IPS-18a (cell line): Measurements from ENCODE around the gene UBAC2.

Experiments used
- H3K27ac ChIP-seq: one replicate; pipeline ENCODE4 v1.5.1; 2013; ENCODE audit warnings: low read length
- H3K27me3 ChIP-seq: one replicate; pipeline ENCODE4 v1.6.1; 2013; ENCODE audit warnings: mild to moderate bottlenecking, low read length; ENCODE audit not compliant: control insufficient read depth, insufficient read depth
- H3K36me3 ChIP-seq: one replicate; pipeline ENCODE4 v1.6.1; 2013; ENCODE audit warnings: low read depth, low read length; ENCODE audit not compliant: control insufficient read depth
- H3K4me1 ChIP-seq: one replicate; pipeline ENCODE4 v1.6.1; 2013; ENCODE audit warnings: low read depth, low read length; ENCODE audit not compliant: control insufficient read depth
- H3K4me3 ChIP-seq: one replicate; pipeline ENCODE4 v1.5.1; 2013; ENCODE audit warnings: low read length
- H3K9ac ChIP-seq: one replicate; pipeline ENCODE4 v1.6.1; 2013; ENCODE audit warnings: mild to moderate bottlenecking, low read length, moderate library complexity
- H3K9me3 ChIP-seq: one replicate; pipeline ENCODE4 v1.6.1; 2013; ENCODE audit warnings: low read depth, low read length; ENCODE audit not compliant: control insufficient read depth

Gene UBAC2

DNA sequence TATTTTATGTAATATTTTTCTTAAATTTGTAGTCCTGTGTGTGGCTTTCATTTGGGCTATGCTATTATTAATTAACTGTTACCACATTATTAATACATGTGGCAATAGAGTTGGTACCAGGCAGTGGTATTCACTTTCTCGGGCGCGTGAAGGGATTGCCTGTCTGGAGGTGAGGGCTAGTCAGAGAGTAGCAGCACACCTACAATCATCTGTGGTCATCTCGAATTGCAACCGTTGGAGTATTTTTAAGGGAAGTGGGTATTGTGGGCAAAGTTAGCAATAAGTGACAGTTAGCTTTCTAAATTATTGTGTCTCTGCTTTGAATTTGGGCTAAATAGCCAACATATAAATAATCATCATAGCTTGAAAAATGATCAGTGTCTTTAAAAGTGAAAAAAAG, 77.5 kb downstream of the UBAC2 start:
- Histone ChIP-seq H3K4me1 (peaks cover 7% of the 10 kb centered on the region), H3K27ac (no peak overlapping the region), H3K9me3 (no peaks in the 10 kb centered on the region), H3K27me3 (no peaks in the 10 kb centered on the region), H3K4me3 (no peak overlapping the region), H3K36me3 (no peaks in the 10 kb centered on the region), H3K9ac (no peak overlapping the region)

- Histone ChIP-seq H3K27ac (no peak overlapping the region), H3K9me3 (no peaks in the 10 kb centered on the region), H3K4me1 (peaks cover 7% of the 10 kb centered on the region), H3K4me3 (no peak overlapping the region), H3K27me3 (no peaks in the 10 kb centered on the region), H3K36me3 (no peaks in the 10 kb centered on the region), H3K9ac (no peak overlapping the region)
Measured at GRCh38 chr13:99278843-99279242, 78.2 kb downstream of the UBAC2 start.

DNA sequence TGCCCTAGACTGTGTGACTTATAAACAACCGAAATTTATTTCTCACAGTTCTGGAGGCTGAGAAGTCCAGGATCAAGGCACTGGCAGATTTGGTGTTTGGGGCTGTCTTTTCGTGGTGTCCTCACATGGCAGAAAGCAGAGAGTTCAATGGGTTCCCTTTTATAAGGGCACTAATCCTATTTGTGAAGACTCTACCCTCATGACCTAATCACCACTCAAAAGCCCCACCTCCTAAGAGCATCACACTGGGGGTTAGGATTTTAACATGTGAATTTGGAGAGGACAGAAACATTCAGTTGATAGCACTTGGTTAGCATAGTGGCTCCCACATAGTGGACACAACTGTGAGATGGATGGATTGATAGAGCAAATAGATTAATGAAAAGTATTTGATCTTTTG, 79.0 kb downstream of the UBAC2 start:
- Histone ChIP-seq H3K4me1 (peaks cover 7% of the 10 kb centered on the region), H3K9me3 (no peaks in the 10 kb centered on the region), H3K27ac (no peak overlapping the region), H3K36me3 (no peaks in the 10 kb centered on the region), H3K9ac (no peak overlapping the region), H3K4me3 (no peak overlapping the region), H3K27me3 (no peaks in the 10 kb centered on the region)

DNA sequence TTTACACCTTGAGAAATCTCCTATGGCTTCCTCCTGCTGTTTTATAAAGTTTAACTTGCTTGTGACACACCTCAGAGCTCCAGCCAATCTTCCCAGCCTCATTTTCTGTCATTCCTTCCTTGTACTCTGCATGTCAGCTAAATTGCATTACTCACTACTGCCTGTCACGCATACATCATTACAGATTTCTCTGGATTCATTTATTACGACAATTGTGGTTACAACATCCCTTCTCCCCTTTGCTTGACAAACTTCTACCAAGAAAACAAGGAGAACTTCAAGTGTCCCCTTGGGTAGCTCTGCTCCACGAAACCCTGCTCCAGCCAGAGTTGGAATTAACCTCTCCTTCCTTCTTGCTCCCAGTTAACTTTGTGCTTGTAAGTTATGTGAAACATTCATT, 79.5 kb downstream of the UBAC2 start:
- Histone ChIP-seq H3K36me3 (no peaks in the 10 kb centered on the region), H3K4me3 (no peak overlapping the region), H3K27me3 (no peaks in the 10 kb centered on the region), H3K9me3 (no peaks in the 10 kb centered on the region), H3K27ac (no peak overlapping the region), H3K9ac (no peak overlapping the region), H3K4me1 (peaks cover 7% of the 10 kb centered on the region)

- Histone ChIP-seq H3K27me3 (no peaks in the 10 kb centered on the region), H3K9me3 (no peaks in the 10 kb centered on the region), H3K9ac (no peak overlapping the region), H3K27ac (no peak overlapping the region), H3K4me3 (no peak overlapping the region), H3K36me3 (no peaks in the 10 kb centered on the region), H3K4me1 (peaks cover under 1% of the 10 kb centered on the region)
Measured at GRCh38 chr13:99281811-99282263, 81.2 kb downstream of the UBAC2 start.

DNA sequence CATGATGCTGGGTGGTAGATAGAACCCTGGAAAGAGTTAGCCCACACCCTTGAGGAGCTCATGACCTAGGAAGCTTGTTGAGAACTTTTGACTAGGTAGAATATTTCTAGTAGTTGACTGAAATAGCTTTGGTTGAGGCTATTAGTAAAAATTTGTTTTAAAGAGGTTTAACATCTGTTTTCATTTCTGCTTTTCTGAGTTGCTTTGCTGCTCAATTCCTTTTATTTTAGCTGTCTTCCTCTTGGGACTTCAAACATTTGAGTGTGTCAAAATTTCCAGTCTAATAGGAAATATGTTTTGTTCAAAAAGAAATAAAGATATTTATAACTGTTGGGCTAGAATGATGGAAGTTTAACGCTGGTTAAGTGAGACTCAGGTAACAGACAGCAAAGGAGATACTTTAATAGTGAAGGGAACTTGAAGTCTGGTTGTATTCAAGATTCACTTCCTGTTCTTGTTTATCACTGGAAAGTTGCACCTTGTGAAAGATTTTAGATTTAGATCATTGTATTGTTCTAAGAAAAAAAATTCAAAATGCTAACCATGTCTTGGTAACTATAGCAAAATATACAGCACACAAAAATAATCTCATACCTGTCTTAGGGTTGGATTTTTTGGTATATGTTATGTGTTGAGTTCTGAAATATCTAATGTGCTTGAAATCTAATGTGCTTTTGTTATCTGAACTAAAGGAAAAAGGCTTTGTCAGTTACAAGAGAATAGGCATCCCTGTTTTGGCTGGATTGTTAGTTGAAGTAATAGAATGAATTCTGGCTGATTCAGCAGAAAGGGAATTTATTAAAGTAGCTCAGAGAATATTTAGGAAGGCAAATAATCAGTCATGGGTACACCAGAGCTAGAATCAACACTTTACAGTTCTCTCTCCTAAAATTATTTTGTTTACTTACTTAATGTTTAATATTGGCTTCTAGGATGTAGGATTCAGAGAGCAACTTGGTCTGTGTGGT, 81.9 kb downstream of the UBAC2 start:
- H3K9ac ChIP-seq, result no peak overlapping the region
- H3K4me3 ChIP-seq, result no peak overlapping the region
- no peak overlapping the region for H3K27ac ChIP-seq
- H3K27me3 ChIP-seq, result no peaks in the 10 kb centered on the region
- no peaks in the 10 kb centered on the region for H3K9me3 ChIP-seq
- H3K36me3 ChIP-seq, result no peaks in the 10 kb centered on the region
- no peaks in the 10 kb centered on the region for H3K4me1 ChIP-seq

DNA sequence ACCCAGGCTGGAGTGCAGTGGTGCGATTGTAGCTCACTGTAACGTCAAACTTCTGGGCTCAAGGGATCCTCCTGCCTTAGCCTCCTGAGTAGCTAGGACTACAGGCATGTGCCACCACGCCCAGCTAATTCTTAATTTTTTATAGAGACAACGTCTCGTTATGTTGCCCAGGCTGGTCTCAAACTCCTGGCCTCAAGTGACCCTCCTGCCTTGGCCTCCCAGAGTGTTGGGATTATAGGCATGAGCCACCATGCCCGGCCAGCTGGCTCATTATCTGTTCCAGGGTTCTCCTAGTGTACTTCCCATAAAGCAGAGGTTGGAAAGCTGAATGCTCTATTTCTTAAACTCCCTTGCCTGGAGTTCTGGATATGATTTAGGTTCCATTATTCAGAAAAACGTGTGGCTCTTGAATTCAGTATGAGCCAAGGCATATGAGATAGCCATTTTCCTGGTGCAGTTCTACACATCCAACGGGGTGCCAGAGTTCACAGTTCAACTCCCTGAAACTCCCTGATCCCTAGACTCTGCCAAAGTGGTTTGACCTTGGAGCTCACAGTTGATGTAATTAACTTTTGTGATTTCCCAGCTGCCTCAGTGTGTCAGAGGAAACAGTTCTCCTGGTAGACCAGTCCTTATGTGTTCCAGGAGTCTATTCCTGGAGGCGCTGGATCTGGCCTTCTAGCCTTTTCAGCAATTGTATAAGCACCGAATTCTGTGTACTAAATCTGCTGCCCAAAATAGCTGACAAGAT, 85.0 kb downstream of the UBAC2 start:
- no peaks in the 10 kb centered on the region for H3K4me1 ChIP-seq
- no peak overlapping the region for H3K4me3 ChIP-seq
- H3K9me3 ChIP-seq, result no peaks in the 10 kb centered on the region
- H3K27me3 ChIP-seq, result no peaks in the 10 kb centered on the region
- H3K36me3 ChIP-seq, result no peaks in the 10 kb centered on the region
- no peak overlapping the region for H3K27ac ChIP-seq
- H3K9ac ChIP-seq, result no peak overlapping the region

DNA sequence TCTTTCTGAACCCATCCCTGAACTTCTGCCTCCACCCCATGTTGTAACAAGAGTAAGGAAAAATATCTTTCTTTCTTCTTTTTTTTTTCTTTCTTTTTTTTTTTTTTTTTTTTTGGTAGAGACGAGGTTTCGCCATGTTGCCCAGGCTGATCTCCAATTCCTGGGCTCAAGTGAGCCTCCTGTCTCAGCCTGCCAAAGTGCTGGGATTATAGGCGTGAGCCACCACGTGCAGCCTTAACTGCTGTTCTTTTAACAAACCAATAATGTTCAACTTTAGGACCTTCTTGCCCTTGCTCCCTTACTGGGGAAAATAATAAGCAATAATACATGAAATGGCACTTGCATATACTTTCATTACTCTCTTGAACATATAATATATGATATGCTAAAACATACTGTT, 86.9 kb downstream of the UBAC2 start:
- H3K9ac ChIP-seq, result no peak overlapping the region
- no peak overlapping the region for H3K4me3 ChIP-seq
- H3K27me3 ChIP-seq, result no peaks in the 10 kb centered on the region
- H3K36me3 ChIP-seq, result no peaks in the 10 kb centered on the region
- no peaks in the 10 kb centered on the region for H3K9me3 ChIP-seq
- no peaks in the 10 kb centered on the region for H3K4me1 ChIP-seq
- no peak overlapping the region for H3K27ac ChIP-seq

- Histone ChIP-seq H3K4me3 (no peak overlapping the region), H3K9me3 (no peaks in the 10 kb centered on the region), H3K36me3 (no peaks in the 10 kb centered on the region), H3K27ac (no peak overlapping the region), H3K4me1 (no peaks in the 10 kb centered on the region), H3K27me3 (no peaks in the 10 kb centered on the region), H3K9ac (no peak overlapping the region)
Measured at GRCh38 chr13:99288089-99288488, 87.4 kb downstream of the UBAC2 start.

DNA sequence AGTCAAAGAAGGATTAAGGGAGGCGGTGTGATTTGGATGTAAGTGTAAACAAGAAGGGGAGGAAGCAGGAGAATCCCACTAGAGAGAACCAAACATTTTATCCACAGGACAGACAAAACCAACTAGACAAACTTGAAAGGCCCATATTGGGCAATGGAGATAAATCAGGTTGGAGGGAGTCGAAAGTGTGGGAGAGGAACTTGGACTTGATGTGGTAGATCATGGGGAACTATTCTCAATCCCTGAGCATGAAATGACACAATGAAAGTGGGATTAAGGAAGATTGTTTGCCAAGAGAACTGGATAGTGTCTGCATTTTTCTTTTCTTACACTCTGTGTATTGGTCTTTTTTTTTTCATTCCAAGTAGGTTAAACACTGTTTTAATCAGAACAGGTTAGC, 88.6 kb downstream of the UBAC2 start:
- Histone ChIP-seq H3K27ac (no peak overlapping the region), H3K4me3 (no peak overlapping the region), H3K36me3 (no peaks in the 10 kb centered on the region), H3K9me3 (no peaks in the 10 kb centered on the region), H3K9ac (no peak overlapping the region), H3K4me1 (no peaks in the 10 kb centered on the region), H3K27me3 (no peaks in the 10 kb centered on the region)

- no peak overlapping the region for H3K27ac ChIP-seq
- H3K9me3 ChIP-seq, result no peaks in the 10 kb centered on the region
- H3K4me3 ChIP-seq, result no peak overlapping the region
- no peaks in the 10 kb centered on the region for H3K36me3 ChIP-seq
- H3K9ac ChIP-seq, result no peak overlapping the region
- H3K27me3 ChIP-seq, result no peaks in the 10 kb centered on the region
- no peaks in the 10 kb centered on the region for H3K4me1 ChIP-seq
Measured at GRCh38 chr13:99289674-99290337, 89.2 kb downstream of the UBAC2 start.
